Stimulated activated naive B cell treated with anti-CD40 and anti-IgM and Interleukin-4, amounts not matched to agents 10 μg/mL and 1 μg/mL and 100 μg/mL, for 72 hours (primary cell): Measurements from ENCODE around the gene RPP25L.

ENCODE experiments used
- ATAC-seq, 2 donors: fragments of 150-1000 bp; cut with Tn5 transposase; replicated peaks; 2 replicates each; pipeline ENCODE4 v1.10.0; 2021; ENCODE audit warnings: moderate library complexity in 1 of 2
- DNase-seq: peaks from one replicate; pipeline ENCODE4 v3.0.0; 2021
- H3K27ac Mint-ChIP-seq: one replicate; pipeline ENCODE4 v1.8.0; 2022; ENCODE audit warnings: mild to moderate bottlenecking, mixed read lengths
- H3K27me3 Mint-ChIP-seq, 2 donors: one replicate each; pipeline ENCODE4 v1.8.0; 2022; ENCODE audit warnings: mixed read lengths in 2 of 2
- H3K36me3 Mint-ChIP-seq, 2 donors: one replicate each; pipeline ENCODE4 v1.8.0; 2022; ENCODE audit warnings: mixed read lengths in 2 of 2, mild to moderate bottlenecking in 1 of 2
- H3K4me1 Mint-ChIP-seq, 2 donors: one replicate each; pipeline ENCODE4 v1.8.0; 2022; ENCODE audit warnings: mixed read lengths in 2 of 2, mild to moderate bottlenecking in 1 of 2
- H3K4me3 Mint-ChIP-seq, 2 donors: one replicate each; pipeline ENCODE4 v1.8.0; 2022; ENCODE audit warnings: mild to moderate bottlenecking in 2 of 2, mixed read lengths in 2 of 2, moderate library complexity in 1 of 2
- H3K9me3 Mint-ChIP-seq, 2 donors: one replicate each; pipeline ENCODE4 v1.8.0; 2022; ENCODE audit warnings: mixed read lengths in 2 of 2, mild to moderate bottlenecking in 1 of 2

RPP25L gene

DNA sequence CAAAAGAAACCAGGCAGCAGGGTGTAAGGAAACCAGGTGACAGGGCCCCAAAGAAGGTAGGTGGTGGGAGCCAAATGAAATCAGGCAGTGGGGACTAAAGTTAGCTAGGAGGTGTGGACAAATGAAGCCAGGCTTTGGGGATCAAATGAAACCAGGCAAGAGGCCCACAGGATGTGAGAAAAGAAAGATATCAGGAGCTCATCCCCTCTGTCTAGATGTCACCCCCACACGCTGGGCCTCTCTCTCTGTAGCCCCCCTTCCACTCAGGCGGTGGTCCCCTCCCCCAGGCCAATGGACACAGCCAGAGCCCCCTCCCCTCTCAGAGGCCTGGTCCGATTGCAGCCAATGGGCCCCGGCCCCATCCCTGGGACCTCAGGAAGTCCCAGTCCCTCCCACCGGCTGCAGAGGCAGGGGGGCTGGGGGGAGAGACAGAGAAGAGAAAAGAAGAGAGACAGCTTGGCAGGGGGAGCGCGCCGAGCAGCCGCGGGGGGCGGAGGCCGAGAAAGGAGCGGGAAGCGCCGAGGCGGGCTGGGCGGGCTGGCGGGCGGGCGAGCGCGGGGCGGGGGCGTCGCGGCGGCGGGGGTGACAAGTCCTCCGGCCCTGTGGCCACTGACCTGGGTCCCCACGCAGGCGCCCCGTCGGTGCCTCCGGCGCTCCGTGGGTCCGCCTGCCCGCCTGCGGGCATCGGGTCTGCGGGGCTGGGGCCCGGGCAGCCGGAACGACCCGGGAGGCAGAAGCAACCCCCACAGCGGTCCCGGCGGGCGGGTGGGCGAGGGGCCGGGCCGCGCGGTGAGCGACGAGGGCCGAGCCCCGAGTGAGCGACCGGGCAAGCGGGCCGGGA is 34.3 kb downstream of the RPP25L start:
- no peak overlapping the region for H3K27ac Mint-ChIP-seq
- no peak for DNase-seq
- ATAC-seq = peak in 1 of 2 donors; percentile 8
- H3K9me3 Mint-ChIP-seq = no peaks in the 10 kb centered on the region
- peak overlapping the region; percentile 74 to 76 for H3K4me3 Mint-ChIP-seq
- H3K27me3 Mint-ChIP-seq = peaks cover 69 to 86% of the 10 kb centered on the region in 2 donors
- H3K36me3 Mint-ChIP-seq = no peaks in the 10 kb centered on the region
- H3K4me1 Mint-ChIP-seq = peaks cover 7 to 9% of the 10 kb centered on the region in 2 donors

DNA sequence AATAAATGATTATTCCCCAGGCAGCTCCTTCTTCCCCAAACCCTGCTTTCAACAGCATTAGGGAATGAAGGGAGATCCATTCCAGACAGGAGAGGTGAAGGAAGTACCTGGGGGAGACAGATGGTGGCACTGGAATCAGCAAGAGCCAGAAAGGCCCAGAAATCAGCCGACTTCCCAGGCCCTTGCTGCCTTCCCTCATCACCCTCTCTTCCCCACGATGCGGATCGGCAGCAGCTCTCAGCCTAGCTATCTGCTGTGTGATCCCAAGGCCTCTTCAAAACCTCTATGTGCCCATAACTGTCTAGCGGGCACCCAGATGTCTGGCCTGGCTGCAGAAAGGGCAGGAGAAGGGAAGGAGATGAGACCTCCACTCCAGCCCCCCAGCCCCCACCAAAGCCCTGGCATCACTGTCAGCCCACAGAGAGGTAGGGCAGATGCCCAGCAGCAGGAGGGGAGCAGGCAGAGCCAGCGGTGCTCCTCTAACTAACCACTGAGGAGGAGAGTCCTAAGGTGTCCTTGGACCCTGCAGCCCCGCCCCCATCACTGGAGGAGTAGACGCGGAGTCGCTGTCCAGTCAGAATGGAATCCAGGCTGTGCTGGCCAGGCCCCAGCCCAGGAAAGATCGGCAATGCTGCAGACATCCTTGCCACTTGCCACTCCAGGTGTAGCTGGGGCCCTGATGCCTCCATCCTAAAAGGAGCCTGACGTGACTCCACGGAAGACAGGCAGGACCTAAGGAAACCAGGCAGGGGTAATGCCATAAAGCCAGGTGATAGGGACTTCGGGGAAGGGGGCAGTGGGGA is 35.1 kb downstream of the RPP25L start:
- Mint-ChIP-seq H3K36me3 (no peaks in the 10 kb centered on the region), H3K27me3 (peaks cover 66 to 85% of the 10 kb centered on the region in 2 donors), H3K27ac (no peak overlapping the region), H3K9me3 (no peaks in the 10 kb centered on the region), H3K4me1 (peaks cover 7 to 11% of the 10 kb centered on the region in 2 donors), H3K4me3 (peak overlapping the region; percentile 74 to 76)
- no peak for DNase-seq
- no peak for ATAC-seq

DNA sequence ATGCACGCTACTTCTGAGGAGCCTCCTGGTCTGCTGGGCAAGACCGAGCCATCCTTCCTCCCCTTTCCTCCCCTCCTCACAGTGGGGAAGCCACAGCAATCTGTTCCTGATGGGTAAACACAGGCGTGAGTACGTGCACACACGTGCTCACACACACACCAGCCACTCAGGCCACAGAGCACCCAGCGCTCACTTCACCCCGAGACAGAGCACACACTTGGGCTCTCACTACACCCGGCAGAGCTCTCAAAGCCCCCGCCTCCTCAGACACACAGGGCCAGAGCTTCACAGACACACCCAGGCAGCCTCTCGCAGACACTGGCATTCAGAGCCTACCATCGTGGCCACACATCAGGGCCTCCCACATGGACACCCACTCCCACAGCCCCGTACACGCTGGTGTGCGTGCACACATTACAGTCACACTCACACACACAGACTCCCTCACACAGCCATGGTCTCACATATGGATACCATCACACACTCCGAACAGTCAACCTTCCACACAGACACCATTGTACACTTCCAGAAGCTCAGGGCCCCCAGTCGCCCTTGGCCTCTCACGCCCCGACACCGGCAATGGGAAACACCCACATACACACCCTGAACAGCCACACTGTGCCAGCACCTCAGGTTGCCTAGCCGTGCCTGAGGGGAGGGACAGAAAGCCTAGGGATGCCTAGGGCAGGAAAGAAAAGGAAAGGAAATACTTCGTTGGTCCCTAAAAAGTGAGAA is 35.9 kb downstream of the RPP25L start:
- DNase-seq (no peak), ATAC-seq (no peak)
- Mint-ChIP-seq H3K27ac (no peak overlapping the region), H3K27me3 (peaks cover 63 to 84% of the 10 kb centered on the region in 2 donors), H3K36me3 (no peaks in the 10 kb centered on the region), H3K4me1 (peaks cover 12 to 15% of the 10 kb centered on the region in 2 donors), H3K9me3 (no peaks in the 10 kb centered on the region), H3K4me3 (no peak overlapping the region)

DNA sequence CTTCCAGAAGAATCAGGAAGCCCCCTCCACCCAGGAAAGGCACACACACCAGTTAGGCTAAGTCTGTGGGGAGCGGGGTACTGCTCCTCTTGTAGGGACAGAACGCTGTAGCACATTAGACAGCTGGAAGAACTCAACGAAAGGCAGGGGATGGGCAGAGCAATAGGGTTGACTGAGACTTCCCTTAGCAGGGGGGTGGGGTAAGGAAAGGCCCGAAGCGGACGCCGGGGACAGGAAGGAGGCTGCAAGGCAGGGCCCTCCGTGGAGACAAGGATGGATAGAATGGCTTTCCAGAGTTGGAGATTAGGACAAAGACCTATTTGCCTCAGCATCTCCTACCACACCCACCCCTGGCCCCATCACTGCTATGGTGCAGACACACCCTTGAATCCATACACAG is 36.7 kb downstream of the RPP25L start:
- Mint-ChIP-seq H3K27ac (no peak overlapping the region), H3K36me3 (no peaks in the 10 kb centered on the region), H3K27me3 (peaks cover 55 to 84% of the 10 kb centered on the region in 2 donors), H3K4me1 (peaks cover 15% of the 10 kb centered on the region in 2 donors), H3K9me3 (no peaks in the 10 kb centered on the region), H3K4me3 (no peak overlapping the region)
- DNase-seq = no peak
- ATAC-seq = no peak

DNA sequence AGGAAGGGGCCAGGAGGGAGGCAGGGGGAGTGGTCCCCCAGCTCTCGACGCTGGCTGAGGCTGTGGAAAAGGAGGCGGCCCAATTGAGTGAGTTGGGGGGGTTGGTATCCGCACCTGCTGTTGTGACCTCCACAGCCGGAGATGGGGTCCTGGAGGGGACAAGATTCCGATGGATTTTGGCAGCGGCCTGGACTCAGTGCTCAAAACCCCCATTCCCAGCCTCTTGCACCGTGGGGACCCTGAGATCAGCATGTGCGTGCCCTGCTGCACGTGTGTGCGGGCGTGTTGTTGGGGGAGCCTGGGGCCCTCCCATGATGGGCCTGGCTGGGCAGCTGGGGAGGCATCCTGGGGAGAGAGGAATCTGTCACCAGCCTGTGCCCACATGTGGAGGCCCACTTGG is 37.3 kb downstream of the RPP25L start:
- Mint-ChIP-seq H3K9me3 (no peaks in the 10 kb centered on the region), H3K27me3 (peaks cover 56 to 84% of the 10 kb centered on the region in 2 donors), H3K27ac (no peak overlapping the region), H3K4me1 (peaks cover 15% of the 10 kb centered on the region in 2 donors), H3K4me3 (no peak overlapping the region), H3K36me3 (no peaks in the 10 kb centered on the region)
- ATAC-seq = no peak
- no peak for DNase-seq

DNA sequence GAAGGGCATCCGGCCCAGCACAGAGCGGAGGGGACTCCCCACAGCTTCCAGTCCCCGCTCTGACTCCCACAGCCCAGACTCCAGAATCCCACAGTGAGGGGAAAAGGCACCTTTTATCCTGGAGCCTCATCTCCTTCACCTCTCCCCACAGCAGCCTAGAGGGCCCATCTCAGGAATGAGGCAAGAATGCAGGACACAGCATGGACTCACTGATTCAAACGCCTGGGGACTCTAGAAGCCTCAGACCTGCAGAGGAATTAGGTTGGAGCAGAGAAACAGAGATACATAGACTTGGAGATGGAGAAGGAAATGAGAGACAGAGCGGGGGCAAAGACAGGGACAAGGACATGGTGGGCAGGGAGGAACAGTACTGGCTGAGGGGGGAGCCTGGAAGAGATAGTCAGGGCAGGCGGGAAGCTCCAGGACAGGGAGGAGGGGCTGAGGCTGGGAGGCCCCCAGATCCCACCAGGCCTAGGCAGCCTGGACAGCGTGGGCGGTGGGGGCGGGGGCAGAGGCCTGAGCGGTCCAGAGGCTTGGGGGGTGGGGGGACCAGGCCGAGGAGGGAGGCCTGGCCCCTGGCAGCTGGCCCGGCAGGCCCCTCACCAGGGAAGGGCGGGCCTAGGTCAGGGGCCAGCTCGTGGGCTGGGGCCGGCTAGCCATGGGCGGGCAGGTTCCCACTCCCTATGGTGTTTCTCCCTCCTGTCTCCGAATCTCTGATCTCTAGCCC is 38.1 kb downstream of the RPP25L start:
- no peak for ATAC-seq
- Mint-ChIP-seq H3K27ac (no peak overlapping the region), H3K9me3 (no peaks in the 10 kb centered on the region), H3K27me3 (peaks cover 48 to 78% of the 10 kb centered on the region in 2 donors), H3K36me3 (no peaks in the 10 kb centered on the region), H3K4me3 (no peak overlapping the region), H3K4me1 (peaks cover 13 to 15% of the 10 kb centered on the region in 2 donors)
- DNase-seq = no peak

DNA sequence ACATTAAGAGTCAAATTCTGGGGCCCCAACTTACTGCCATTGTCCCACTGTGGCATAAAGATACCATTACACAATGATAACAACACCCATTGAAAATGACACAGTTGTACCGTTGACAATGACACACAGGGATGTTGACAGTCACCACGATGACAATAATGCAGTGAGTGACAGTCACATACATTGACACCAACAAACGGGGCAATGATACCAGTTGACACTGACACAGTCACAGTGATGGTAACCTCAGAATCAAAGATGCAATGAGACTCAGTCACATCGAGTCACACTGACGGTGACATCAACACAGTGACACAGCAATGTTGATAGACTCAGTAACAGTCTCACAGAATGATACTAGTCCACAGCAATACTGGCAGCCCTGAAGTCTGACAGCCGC is 39.3 kb downstream of the RPP25L start:
- ATAC-seq (no peak), DNase-seq (no peak)
- H3K4me1 Mint-ChIP-seq = peaks cover 13% of the 10 kb centered on the region in 2 donors
- H3K9me3 Mint-ChIP-seq = no peaks in the 10 kb centered on the region
- peaks cover 49 to 77% of the 10 kb centered on the region in 2 donors for H3K27me3 Mint-ChIP-seq
- H3K27ac Mint-ChIP-seq = no peak overlapping the region
- H3K36me3 Mint-ChIP-seq = no peaks in the 10 kb centered on the region
- H3K4me3 Mint-ChIP-seq = no peak overlapping the region

DNA sequence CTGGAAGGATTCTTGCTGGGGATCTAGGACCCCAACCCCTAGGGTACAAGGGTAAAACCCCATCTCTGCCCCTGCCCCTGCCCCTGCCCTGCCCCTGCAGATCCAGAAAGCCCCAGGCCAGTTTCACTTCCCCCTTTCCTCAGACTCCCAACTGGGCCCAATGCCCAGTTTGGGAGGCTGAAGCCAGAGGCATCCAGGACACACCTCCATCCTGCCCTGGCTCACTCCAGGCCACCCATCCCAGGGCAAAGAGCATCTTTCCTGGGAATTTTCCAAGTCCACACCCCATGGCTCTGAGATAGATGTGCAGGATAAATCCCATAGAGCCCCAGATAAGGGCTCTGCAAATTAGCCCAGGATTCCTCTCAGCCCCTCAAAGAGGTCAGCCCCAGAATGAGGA is 39.8 kb downstream of the RPP25L start:
- DNase-seq = no peak
- Mint-ChIP-seq H3K9me3 (no peaks in the 10 kb centered on the region), H3K27me3 (peaks cover 49 to 77% of the 10 kb centered on the region in 2 donors), H3K4me3 (no peak overlapping the region), H3K36me3 (no peaks in the 10 kb centered on the region), H3K27ac (no peak overlapping the region), H3K4me1 (peaks cover 7 to 8% of the 10 kb centered on the region in 2 donors)
- peak in 1 of 2 donors; percentile 27 for ATAC-seq

DNA sequence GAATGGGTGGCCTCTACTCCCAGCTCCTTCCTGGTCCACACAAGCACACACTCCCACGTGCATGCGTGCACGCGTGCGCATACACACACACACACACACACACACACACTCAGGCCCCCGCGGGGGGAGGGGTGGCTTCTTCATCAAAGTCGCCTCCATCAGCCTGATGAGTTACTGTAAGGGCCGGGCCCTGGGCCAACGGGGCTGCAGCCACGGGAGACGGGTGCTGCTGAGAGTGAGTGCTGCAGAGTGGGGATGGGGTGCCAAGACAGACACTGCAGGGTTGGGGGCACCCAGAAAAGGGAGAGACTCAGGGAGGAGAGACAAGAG is 40.5 kb downstream of the RPP25L start:
- H3K27me3 Mint-ChIP-seq = peaks cover 51 to 79% of the 10 kb centered on the region in 2 donors
- no peak overlapping the region for H3K4me3 Mint-ChIP-seq
- H3K9me3 Mint-ChIP-seq = no peaks in the 10 kb centered on the region
- peaks cover 6 to 8% of the 10 kb centered on the region in 2 donors for H3K4me1 Mint-ChIP-seq
- ATAC-seq (no peak), DNase-seq (no peak)
- no peaks in the 10 kb centered on the region for H3K36me3 Mint-ChIP-seq
- no peak overlapping the region for H3K27ac Mint-ChIP-seq

DNA sequence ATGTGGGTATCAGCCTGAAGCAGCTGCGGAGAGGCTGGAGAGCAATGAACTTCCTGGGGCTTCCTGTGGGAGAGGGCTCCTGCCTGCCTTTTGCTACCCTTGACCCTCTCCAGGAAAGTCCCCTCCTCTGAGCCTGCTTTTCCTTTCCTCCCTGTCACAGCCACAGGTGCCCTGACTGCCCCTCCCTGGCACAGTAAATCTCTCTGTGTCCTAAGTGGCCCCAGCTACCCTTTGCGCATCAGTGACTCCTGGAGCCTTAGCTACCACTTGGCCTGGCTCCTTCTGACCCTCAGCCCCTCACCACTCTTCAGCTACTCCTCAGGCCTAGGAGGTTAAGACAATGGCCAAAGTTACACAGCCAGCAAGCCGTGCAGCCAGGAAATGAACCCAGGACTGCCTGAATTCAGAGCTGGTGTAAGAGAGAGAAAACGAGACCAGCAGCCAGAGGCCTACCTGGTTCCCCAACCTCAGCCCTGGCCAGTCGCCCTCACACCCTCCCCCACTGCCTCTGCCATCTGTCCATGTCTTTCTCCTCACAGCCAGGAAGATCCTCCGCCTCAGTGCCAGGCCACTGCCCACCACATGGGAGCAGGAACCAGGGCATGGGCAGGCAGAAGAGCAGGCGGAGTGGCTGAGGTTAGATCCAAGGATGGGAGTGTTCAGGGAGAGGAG is 41.0 kb downstream of the RPP25L start:
- Mint-ChIP-seq H3K4me3 (no peak overlapping the region), H3K9me3 (no peaks in the 10 kb centered on the region), H3K4me1 (peaks cover 6 to 8% of the 10 kb centered on the region in 2 donors), H3K36me3 (no peaks in the 10 kb centered on the region), H3K27me3 (peaks cover 49 to 79% of the 10 kb centered on the region in 2 donors), H3K27ac (no peak overlapping the region)
- ATAC-seq (no peak), DNase-seq (no peak)

DNA sequence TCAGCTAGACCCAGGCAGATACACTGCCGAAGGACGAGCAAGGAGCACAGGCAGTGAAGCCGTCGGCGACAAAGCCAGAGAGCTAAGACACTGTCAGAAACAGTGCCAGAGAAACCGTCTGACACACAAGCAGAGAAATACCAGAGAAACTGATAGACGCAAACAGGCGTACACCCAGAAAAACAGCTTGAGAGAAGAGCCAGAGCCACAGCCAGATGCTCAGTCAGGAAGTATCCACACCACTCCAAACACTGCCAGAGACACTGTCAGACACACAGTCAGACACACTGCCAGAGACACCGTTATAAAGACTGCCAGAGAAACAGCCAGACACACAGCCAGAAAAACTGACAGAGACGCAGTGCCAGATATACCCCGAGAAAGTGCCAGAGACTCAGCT is 41.5 kb downstream of the RPP25L start:
- no peak for DNase-seq

DNA sequence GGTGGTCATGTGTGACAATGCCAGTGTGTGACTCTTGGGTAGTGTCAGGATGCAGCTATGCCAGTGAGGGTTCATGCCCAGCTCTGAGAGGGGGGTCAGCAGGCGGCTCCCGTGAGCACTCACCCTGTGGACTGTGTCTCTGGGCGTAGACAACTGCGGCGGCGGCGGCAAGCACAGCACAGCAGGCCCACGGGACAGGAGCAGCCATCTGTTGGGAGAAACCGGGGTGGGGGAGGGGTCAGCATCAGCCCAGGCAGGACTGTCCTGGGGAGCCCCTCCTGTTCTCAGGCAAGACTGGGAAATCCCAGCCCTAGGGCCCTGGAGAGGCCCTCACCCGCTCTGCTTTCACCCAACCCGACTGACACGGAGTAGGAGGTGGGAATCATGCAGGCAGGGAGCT is 43.1 kb downstream of the RPP25L start:
- Mint-ChIP-seq H3K27ac (no peak overlapping the region), H3K4me3 (no peak overlapping the region), H3K27me3 (peaks cover 61 to 80% of the 10 kb centered on the region in 2 donors), H3K4me1 (peaks cover 6 to 8% of the 10 kb centered on the region in 2 donors), H3K9me3 (no peaks in the 10 kb centered on the region), H3K36me3 (no peaks in the 10 kb centered on the region)
- no peak for ATAC-seq
- no peak for DNase-seq

More for the DNA sequence above, 41.5 kb downstream of the RPP25L start:
- H3K4me1 Mint-ChIP-seq = peaks cover 6 to 8% of the 10 kb centered on the region in 2 donors
- H3K27me3 Mint-ChIP-seq = peaks cover 52 to 81% of the 10 kb centered on the region in 2 donors
- H3K36me3 Mint-ChIP-seq = no peaks in the 10 kb centered on the region
- H3K9me3 Mint-ChIP-seq = no peaks in the 10 kb centered on the region
- no peak for ATAC-seq
- H3K4me3 Mint-ChIP-seq = no peak overlapping the region
- no peak overlapping the region for H3K27ac Mint-ChIP-seq

DNA sequence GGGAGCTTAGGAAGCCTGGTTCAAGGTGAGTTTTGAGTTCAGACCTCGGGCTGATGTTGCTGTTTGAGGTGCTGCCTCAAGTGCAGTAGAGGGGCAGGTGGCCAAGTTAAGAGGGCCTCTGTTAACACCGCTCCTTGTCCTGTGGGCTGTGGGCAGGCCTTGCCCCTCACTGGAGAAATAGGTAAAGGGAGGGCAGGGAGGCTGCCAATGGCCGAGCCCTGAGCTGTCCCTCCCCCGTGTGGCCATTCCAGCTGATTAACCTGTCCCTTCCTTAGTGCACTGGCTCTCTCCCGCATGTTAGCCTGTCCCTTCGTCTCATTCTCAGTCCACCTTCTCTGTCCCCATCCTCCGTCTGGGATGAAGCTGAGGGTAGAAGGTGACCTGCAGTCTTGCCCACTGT is 43.8 kb downstream of the RPP25L start:
- H3K9me3 Mint-ChIP-seq = no peaks in the 10 kb centered on the region
- ATAC-seq (no peak), DNase-seq (no peak)
- H3K36me3 Mint-ChIP-seq = no peaks in the 10 kb centered on the region
- H3K27ac Mint-ChIP-seq = no peak overlapping the region
- H3K4me1 Mint-ChIP-seq = peaks cover 6 to 8% of the 10 kb centered on the region in 2 donors
- no peak overlapping the region for H3K4me3 Mint-ChIP-seq
- peaks cover 60 to 80% of the 10 kb centered on the region in 2 donors for H3K27me3 Mint-ChIP-seq
